HTR-8/SVneo (cell line): Measurements from ENCODE around the gene LST1.
"Not testable (repeated sequence)": the region's sequence is repeated elsewhere in the genome, so short reads cannot be mapped to it uniquely, and the experiment has no call there.

Experiments
- DNase-seq: peaks from one replicate; pipeline ENCODE4 v3.0.0; 2011; ENCODE audit warnings: low spot score, mixed read lengths; ENCODE audit not compliant: insufficient read length
- FAIRE-seq: peaks from 2 replicates; lab custom pipeline; 2011; peaks lifted over from hg19 to GRCh38; lab: Jason Lieb, UNC

Gene LST1

GRCh38 chr6:31586008-31586407 lies at the start of gene LST1:
Gene LST1 (plus strand): TSS chr6:31586277. CDS start chr6:31587300, 1,023 bp downstream.
- no peak for DNase-seq
- no peak for FAIRE-seq

GRCh38 chr6:31538805-31539400 lies 47.2 kb upstream of the LST1 start:
- FAIRE-seq (no peak), DNase-seq (no peak)

- FAIRE-seq: no peak
Measured at GRCh38 chr6:31540640-31541039, 45.4 kb upstream of the LST1 start.

GRCh38 chr6:31541059-31541657 lies 44.9 kb upstream of the LST1 start:
- no peak for FAIRE-seq
- no peak for DNase-seq

More at GRCh38 chr6:31540640-31541039, 45.4 kb upstream of the LST1 start:
- DNase-seq: no peak

GRCh38 chr6:31541658-31542521 lies 44.2 kb upstream of the LST1 start, which contains the start of gene DDX39B:
Gene DDX39B (minus strand): TSS chr6:31542003. CDS start chr6:31540532, 1,471 bp downstream.
- FAIRE-seq (peak; percentile 74), DNase-seq (peak; percentile 97)

DNA sequence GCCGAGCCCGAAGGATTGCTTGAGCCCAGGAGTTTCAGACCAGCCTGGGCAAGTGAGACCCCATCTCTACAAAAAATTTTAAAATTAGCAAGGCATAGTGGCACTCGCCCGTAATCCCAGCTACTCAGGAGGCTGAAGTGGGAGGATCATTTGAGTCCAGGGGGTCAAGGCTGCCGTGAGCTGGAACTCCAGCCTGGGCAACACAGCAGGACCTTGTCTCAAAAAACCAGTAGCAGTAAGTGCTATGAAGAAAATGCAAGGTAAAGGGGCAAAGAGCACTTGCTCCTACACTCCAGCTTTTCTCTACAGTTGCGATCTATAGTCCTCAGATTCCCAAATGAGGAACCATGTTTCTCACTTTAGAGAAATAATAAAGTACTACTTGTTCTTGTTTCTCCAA lies 42.4 kb upstream of the LST1 start:
- no peak for FAIRE-seq
- DNase-seq: no peak

DNA sequence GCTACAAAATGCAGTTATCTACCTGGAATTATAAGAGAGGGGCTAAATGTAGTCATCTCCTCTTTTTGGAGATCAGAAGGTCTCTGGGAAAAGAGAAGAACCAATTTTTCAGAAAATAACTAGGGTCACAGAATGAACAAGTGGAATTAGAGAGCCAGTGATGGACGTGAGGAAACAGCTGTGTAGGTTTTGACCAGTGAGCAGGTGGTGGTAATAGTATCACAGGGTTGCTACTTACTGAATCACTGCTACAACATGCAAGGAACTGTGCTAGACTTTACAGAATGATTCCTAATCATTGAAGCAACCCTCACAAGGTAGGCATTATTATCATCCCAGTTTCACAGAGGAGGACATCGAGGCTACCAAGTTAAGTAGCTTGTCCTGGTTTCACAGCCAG lies 41.4 kb upstream of the LST1 start:
- FAIRE-seq: no peak
- DNase-seq: no peak

DNA sequence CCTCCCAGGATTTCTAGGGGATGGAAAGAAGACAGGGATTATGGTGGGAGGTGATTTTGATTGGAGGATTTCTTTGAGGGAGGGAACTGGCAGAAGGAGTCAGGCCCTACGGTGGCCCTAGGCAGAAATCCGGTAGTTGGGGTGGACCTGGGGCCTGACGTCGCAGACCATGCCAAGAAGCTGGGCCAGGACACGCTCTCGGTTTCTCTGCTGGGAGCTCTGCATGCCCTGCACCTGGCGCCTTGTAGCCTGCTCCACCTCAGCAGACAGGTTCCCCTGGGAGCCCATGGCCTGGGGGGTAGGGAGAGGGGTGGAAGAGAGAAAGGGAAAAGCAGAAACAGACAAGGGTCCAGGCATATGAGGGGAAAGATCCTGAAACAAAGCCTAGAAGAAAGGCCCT lies 40.8 kb upstream of the LST1 start:
- DNase-seq (no peak), FAIRE-seq (no peak)

- DNase-seq: peak; percentile 87
- FAIRE-seq: peak; percentile 69
Measured at GRCh38 chr6:31546339-31546957, 39.6 kb upstream of the LST1 start, which contains the start of gene ATP6V1G2. Gene ATP6V1G2 (minus strand): TSS chr6:31546608. CDS start chr6:31546559, 49 bp downstream.

DNA sequence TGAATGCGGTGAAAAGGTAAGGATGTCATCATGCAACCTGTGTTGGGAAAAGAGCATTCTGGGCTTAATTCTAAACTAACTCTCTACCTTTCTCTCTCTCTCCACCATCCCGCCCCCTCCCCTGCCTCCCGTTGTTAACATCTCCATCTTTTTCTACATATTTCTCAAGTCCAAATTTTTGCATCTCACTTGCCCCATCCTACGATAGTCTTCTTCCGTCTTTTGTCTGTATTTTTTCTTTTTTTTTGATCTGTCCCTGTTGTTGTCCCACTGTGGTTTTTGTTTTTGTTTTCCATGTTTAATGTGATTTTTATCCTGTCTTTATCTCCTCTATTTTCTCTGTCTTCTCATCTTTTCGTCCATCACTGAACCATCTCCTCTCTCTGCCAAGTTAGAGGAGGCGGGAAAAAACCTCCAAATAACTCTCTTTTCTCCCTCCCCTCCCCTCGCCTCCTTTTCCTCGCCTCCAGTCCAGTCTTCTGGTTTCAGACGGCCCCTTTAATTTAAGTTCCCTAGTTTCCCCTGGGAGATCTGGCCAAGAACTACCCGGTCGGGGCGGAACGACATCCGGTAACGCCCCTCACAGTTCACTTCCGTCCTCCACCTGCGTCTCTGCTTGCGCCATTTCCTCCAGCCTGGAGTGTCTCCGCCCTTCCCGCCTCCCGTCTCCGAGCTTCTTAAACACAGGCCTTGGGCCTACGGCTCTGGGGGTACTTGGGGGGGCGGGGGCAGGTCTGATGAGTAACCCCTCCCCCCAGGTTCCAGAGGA lies 38.9 kb upstream of the LST1 start, which contains the start of gene NFKBIL1:
NFKBIL1 (plus strand) TSS at position 651 of the 769 bp plus-strand sequence; CDS start at position 738, 87 bp downstream.
- FAIRE-seq (peak; percentile 82), DNase-seq (peak; percentile 93)

- DNase-seq (no peak), FAIRE-seq (no peak)
Measured at GRCh38 chr6:31547727-31548543, 38.1 kb upstream of the LST1 start.

GRCh38 chr6:31548544-31548873 lies 37.6 kb upstream of the LST1 start:
- DNase-seq: no peak
- FAIRE-seq: no peak

DNA sequence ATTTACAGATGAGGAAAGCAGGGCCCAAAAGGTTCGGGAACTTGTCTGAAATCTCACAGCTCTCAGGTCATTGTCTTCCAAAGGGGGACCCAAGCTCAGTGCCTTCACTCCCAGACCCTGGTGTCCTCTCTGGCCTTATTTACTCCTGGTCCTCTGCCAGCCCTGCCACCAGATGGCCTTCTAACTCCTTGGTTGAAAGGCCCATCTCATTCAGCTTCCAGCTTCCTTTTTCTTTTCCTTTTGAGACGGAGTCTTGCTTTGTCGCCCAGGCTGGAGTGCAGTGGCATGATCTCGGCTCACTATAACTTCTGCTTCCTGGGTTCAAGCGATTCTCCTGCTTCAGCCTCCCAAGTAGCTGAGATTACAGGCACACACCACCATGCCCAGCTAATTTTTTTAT lies 34.7 kb upstream of the LST1 start:
- peak; percentile 51 for DNase-seq
- not testable (repeated sequence) for FAIRE-seq

DNA sequence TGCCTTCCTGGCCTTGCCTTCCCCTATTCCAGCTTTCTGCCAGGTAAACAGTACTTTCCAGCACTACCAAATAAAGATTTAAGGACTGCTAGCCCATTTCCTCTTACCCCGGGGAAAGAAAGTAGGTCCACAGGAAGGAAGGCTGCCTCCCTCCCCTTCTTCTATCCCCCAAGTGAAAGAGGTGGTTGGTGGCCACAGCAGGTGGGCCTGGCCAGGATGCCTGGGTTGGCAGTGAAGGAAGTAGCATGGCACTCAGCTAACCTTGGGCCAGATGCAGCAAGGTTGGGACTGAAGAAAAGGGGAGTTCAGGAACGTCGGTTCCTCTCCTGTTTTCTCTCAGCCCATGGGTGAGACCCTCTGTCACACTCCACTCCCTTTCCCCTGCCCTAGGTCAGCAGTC lies 29.8 kb upstream of the LST1 start:
- DNase-seq (no peak), FAIRE-seq (no peak)

DNA sequence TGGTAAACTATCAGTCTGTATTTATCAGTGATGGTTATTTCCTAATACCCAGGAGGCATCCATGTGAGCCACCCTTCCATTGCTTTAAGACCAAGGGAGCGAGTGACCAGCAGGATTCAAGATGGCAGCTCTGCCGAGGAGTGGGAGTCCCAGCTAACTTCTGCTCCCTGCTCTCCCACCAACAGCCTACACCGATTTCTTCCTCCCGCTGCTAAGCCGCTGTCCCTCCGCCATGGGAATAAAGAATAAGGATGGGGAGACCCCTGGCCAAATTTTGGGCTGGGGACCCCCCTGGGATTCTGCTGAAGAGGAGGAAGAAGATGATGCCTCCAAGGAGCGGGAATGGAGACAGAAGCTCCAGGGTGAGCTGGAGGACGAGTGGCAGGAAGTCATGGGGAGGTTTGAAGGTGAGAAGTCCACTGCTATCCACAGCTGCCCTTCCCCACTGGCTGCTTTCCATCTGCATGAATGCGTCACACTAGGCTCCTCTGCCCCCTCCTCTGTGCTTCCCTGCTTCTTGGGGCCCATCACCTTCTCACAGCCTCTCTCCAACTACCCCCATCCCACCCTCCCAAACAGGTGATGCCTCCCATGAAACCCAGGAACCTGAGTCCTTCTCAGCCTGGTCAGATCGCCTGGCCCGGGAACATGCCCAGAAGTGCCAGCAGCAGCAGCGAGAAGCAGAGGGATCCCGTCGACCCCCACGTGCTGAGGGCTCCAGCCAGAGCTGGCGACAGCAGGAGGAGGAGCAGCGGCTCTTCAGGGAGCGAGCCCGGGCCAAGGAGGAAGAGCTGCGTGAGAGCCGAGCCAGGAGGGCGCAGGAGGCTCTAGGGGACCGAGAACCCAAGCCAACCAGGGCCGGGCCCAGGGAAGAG lies 28.4 kb upstream of the LST1 start:
- DNase-seq (no peak), FAIRE-seq (no peak)

DNA sequence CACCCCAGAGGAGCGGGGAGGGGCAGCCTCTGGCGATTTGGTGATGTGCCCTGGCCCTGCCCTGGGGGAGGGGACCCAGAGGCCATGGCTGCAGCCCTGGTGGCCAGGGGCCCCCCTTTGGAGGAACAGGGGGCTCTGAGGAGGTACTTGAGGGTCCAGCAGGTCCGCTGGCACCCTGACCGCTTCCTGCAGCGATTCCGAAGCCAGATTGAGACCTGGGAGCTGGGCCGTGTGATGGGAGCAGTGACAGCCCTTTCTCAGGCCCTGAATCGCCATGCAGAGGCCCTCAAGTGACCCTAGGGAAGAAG lies 27.8 kb upstream of the LST1 start:
- FAIRE-seq: no peak

GRCh38 chr6:31558631-31559500 lies 27.2 kb upstream of the LST1 start:
- no peak for FAIRE-seq

More for the DNA sequence above, 27.8 kb upstream of the LST1 start:
- no peak for DNase-seq

More at GRCh38 chr6:31558631-31559500, 27.2 kb upstream of the LST1 start:
- no peak for DNase-seq
